Heart left ventricle (tissue), 13 donors: ENCODE measurements around the gene TMEM238.

ENCODE experiments used
- CTCF ChIP-seq, 12 donors: fragments of 200-600 bp; sonication (generic) in 4 of 12; IDR thresholded peaks; one replicate each; pipeline versions ENCODE4 v1.5.0 to v1.8.0; 2018 to 2022; ENCODE audit warnings: antibody characterized with exemption in 12 of 12, mild to moderate bottlenecking in 5 of 12
- POLR2A ChIP-seq, 2 donors: fragments of 450-650 bp; IDR thresholded peaks; one replicate each; pipeline ENCODE4 v1.6.1; 2017; ENCODE audit warnings: antibody characterized with exemption in 2 of 2, mild to moderate bottlenecking in 2 of 2, moderate library complexity in 2 of 2
- donor health status: ischemic (EF 13 %, LVEDD 7.1; RV severe dilation, severe dysfunction).
- donor health status: DM: no; HTN: yes; CAD: no.
- donor health status: DM: no; HTN: no; CAD: no.
- donor health status: ischemic (EF 25% LVEDD 6.9; RV normal size, moderate dysfunction).
- donor health status: ischemic (EF 25% LVEDD 5.7; RV mildly dilated, moderate dysfunction).
- donor health status: ischemic (EF 35%, LVEDD 5.7; RV mildly dilated, moderate dysfunction).
- donor health status: nonischemic (EF 11% LVEDD 7.7; RV severe dilation, severe dysfunction).
- donor health status: DM: yes; HTN: yes; CAD: no.
- donor health status: PGD.
- donor health status: ischemic (EF 29% LVEDD 5.4; RV normal size, mild dysfunction).
- donor health status: nonischemic (EF 23%, LVEDD 6.1; RV moderate dilation, normal function).

DNA sequence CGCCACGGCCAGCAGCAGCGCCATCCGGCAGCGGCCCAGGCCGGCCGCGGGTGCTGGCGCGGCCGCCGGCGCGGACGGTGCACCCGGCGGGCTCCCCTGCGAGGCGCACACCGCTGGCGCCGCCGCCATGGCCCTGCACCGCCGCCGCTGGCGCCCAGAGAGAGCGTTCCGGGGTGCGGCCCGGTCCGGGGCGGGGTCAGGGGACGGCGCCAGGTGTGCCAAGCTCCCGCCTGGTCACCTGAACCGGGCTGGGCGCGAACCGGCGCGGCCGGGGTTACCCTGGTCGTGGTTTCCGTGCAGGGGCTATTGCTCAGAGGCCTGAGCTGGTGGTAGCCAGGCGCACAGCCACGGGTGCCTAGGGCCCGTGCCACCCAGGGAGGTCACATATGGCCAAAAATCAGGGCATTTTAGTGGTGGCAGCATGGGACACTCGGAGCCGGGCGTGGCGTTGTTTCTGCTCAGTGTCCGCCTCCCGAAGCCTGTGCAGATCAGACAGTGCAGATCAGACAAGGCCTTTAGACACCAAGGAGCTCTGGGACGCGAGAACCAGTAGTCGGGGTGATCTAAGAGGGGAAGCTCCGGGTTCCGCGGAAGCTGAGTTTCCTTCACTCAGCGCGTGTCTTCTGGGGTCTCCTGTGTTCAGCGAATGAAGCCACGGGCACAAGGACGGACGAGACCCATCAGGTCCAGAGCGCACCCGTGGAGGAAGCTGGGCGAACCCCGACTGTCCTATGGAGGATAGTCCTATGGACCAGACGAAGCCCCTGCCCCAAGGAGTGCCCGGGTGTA lies at the start of gene TMEM238:
- TF ChIP-seq CTCF (IDR thresholded peaks at IDR 0.05) = no peak
- TF ChIP-seq POLR2A (IDR thresholded peaks at IDR 0.05) = no peak
